Hepatocyte (in vitro differentiated cells): Measurements from ENCODE around the gene YJU2. TPM values are rescaled to one million over a fixed set of nuclear protein-coding genes. Genes with fewer than 3 reads are reported as not detected.
A peak's percentile ranks its signal among the peaks of the same experiment; 100 is the strongest.

ENCODE experiments used
- DNase-seq: peaks from one replicate; pipeline ENCODE4 v3.0.0-alpha.2; 2016; ENCODE audit warnings: low spot score
- H2AFZ ChIP-seq: fragments of 200-600 bp; sonication (generic); 2 replicates; pipeline ENCODE4 v1.6.0; 2016; ENCODE audit warnings: antibody characterized with exemption, mild to moderate bottlenecking
- H3K27ac ChIP-seq: fragments of 200-600 bp; sonication (generic); 2 replicates; pipeline ENCODE4 v1.5.1; 2016; ENCODE audit warnings: mild to moderate bottlenecking
- H3K27me3 ChIP-seq: fragments of 200-600 bp; sonication (generic); 2 replicates; pipeline ENCODE4 v1.6.1; 2016
- H3K36me3 ChIP-seq: fragments of 200-600 bp; sonication (generic); replicated peaks from 2 replicates; pipeline ENCODE4 v1.5.1; 2016; ENCODE audit warnings: low read depth; ENCODE audit not compliant: insufficient read depth
- H3K4me1 ChIP-seq: fragments of 200-600 bp; sonication (generic); 2 replicates; pipeline ENCODE4 v1.5.1; 2016; ENCODE audit warnings: mild to moderate bottlenecking, moderate library complexity; ENCODE audit not compliant: insufficient read depth
- H3K4me2 ChIP-seq: fragments of 200-600 bp; sonication (generic); 2 replicates; pipeline ENCODE4 v1.6.0; 2016
- H3K4me3 ChIP-seq: fragments of 200-600 bp; sonication (generic); 2 replicates; pipeline ENCODE4 v1.5.1; 2016; ENCODE audit warnings: mild to moderate bottlenecking
- H3K79me2 ChIP-seq: fragments of 200-600 bp; sonication (generic); 2 replicates; pipeline ENCODE4 v1.6.0; 2017; ENCODE audit warnings: mild to moderate bottlenecking
- H3K9me2 ChIP-seq: fragments of 200-600 bp; sonication (generic); replicated peaks from 2 replicates; pipeline ENCODE4 v1.6.0; 2017; ENCODE audit warnings: mild to moderate bottlenecking; ENCODE audit not compliant: insufficient read depth
- H3K9me3 ChIP-seq: fragments of 200-600 bp; sonication (generic); 2 replicates; pipeline ENCODE4 v1.5.1; 2016; ENCODE audit warnings: low read depth, mild to moderate bottlenecking
- H4K20me1 ChIP-seq: fragments of 200-600 bp; sonication (generic); 2 replicates; pipeline ENCODE4 v1.6.0; 2016; ENCODE audit warnings: mild to moderate bottlenecking; ENCODE audit not compliant: insufficient read depth, poor library complexity, severe bottlenecking
- CTCF ChIP-seq: fragments of 200-600 bp; sonication (generic); IDR thresholded peaks from 2 replicates; pipeline ENCODE4 v1.5.1; 2016; ENCODE audit warnings: antibody characterized with exemption, mild to moderate bottlenecking; ENCODE audit not compliant: poor library complexity
- EZH2 ChIP-seq: fragments of 200-600 bp; sonication (generic); IDR thresholded peaks from 2 replicates; pipeline ENCODE4 v1.6.1; 2016; ENCODE audit warnings: antibody characterized with exemption, mild to moderate bottlenecking, borderline replicate concordance
- EZH2phosphoT487 ChIP-seq: fragments of 200-600 bp; sonication (generic); IDR thresholded peaks from one replicate; pipeline ENCODE4 v1.6.1; 2018; ENCODE audit warnings: antibody characterized with exemption, mild to moderate bottlenecking, low read depth, moderate library complexity; ENCODE audit not compliant: unreplicated experiment, severe bottlenecking
- WGBS: methylation state at CpG from one replicate; pipeline ENCODE4 v1.1.6; 2016; ENCODE audit warnings: low lambda C conversion rate; ENCODE audit errors: missing lambda C conversion rate; 5-methylcytosine and 5-hydroxymethylcytosine counted together
- polyA plus RNA-seq: library from polyadenylated mRNA; unstranded; fragments of >200 nt; fragmentation: Nextera tagmentation; extraction: Ambion mirVana; gene quantifications from 2 replicates; pipeline ENCODE4 v1.2.1, GENCODE V29; 2016
- total RNA-seq: library from RNA; depleted of rRNA; stranded (reverse); fragments of >200 nt; gene quantifications from 2 replicates; pipeline ENCODE4 v1.2.3, GENCODE V29; 2014

The YJU2 gene
- total and polyA plus RNA-seq, 2 experiments from 2014 or later = 16.0 to 18.8 TPM

- H3K9me2 ChIP-seq = no peaks in the 10 kb centered on the region
- H3K9me3 ChIP-seq = no peaks in the 10 kb centered on the region
- no peak overlapping the region for H3K4me3 ChIP-seq
- no peak for DNase-seq
- no peak overlapping the region for H3K27ac ChIP-seq
- no peak overlapping the region for H2AFZ ChIP-seq
- H3K79me2 ChIP-seq = no peaks in the 10 kb centered on the region
- peak overlapping the region; percentile 69 for H3K4me2 ChIP-seq
- 45% methylated on average over 6 of the region's 28 CpGs for WGBS
- peaks cover 58% of the 10 kb centered on the region for H3K27me3 ChIP-seq
- H4K20me1 ChIP-seq = no peaks in the 10 kb centered on the region
- TF ChIP-seq EZH2phosphoT487 = no peak
- TF ChIP-seq CTCF = no peak
- peak; percentile 34 for TF ChIP-seq EZH2
- no peaks in the 10 kb centered on the region for H3K36me3 ChIP-seq
- H3K4me1 ChIP-seq = peaks cover 4% of the 10 kb centered on the region
These were observed 48.3 kb upstream of the YJU2 start for GRCh38 chr19:4198467-4199126.

- Histone ChIP-seq H4K20me1 (no peaks in the 10 kb centered on the region), H3K4me1 (peaks cover 4% of the 10 kb centered on the region), H3K79me2 (no peaks in the 10 kb centered on the region), H3K4me3 (no peak overlapping the region), H3K4me2 (no peak overlapping the region), H3K36me3 (no peaks in the 10 kb centered on the region), H3K9me2 (no peaks in the 10 kb centered on the region), H3K27ac (no peak overlapping the region), H2AFZ (no peak overlapping the region), H3K27me3 (peaks cover 55% of the 10 kb centered on the region), H3K9me3 (no peaks in the 10 kb centered on the region)
- no peak for TF ChIP-seq EZH2phosphoT487
- TF ChIP-seq EZH2 = peak; percentile 30
- peak; percentile 30 for TF ChIP-seq CTCF
- peak; percentile 38 for DNase-seq
- 35% methylated on average over 24 of the region's 33 CpGs for WGBS
These were observed 47.1 kb upstream of the YJU2 start for GRCh38 chr19:4199699-4200293.

GRCh38 chr19:4200940-4201542 is 45.8 kb upstream of the YJU2 start:
- no peak for TF ChIP-seq EZH2
- TF ChIP-seq EZH2phosphoT487 = no peak
- no peak for TF ChIP-seq CTCF
- Histone ChIP-seq H3K27ac (no peak overlapping the region), H3K4me2 (no peak overlapping the region), H3K79me2 (no peaks in the 10 kb centered on the region), H2AFZ (no peak overlapping the region), H3K36me3 (no peaks in the 10 kb centered on the region), H3K4me1 (peaks cover 4% of the 10 kb centered on the region), H4K20me1 (no peaks in the 10 kb centered on the region), H3K27me3 (peaks cover 51% of the 10 kb centered on the region), H3K9me2 (no peaks in the 10 kb centered on the region), H3K9me3 (no peaks in the 10 kb centered on the region), H3K4me3 (no peak overlapping the region)
- 92% methylated on average over 2 of the region's 2 CpGs for WGBS
- DNase-seq = no peak
